GM15510 (cell line): ENCODE results near the gene CAMSAP1.

Source experiments
- POLR2A ChIP-seq: IDR thresholded peaks from 3 replicates; pipeline ENCODE4 v1.6.1; 2011; ENCODE audit warnings: borderline replicate concordance; ENCODE audit not compliant: insufficient read length; ENCODE audit errors: extremely low read depth

CAMSAP1 gene

GRCh38 chr9:135945969-135946368, 38.6 kb upstream of the CAMSAP1 start:
- no peak for TF ChIP-seq POLR2A

DNA sequence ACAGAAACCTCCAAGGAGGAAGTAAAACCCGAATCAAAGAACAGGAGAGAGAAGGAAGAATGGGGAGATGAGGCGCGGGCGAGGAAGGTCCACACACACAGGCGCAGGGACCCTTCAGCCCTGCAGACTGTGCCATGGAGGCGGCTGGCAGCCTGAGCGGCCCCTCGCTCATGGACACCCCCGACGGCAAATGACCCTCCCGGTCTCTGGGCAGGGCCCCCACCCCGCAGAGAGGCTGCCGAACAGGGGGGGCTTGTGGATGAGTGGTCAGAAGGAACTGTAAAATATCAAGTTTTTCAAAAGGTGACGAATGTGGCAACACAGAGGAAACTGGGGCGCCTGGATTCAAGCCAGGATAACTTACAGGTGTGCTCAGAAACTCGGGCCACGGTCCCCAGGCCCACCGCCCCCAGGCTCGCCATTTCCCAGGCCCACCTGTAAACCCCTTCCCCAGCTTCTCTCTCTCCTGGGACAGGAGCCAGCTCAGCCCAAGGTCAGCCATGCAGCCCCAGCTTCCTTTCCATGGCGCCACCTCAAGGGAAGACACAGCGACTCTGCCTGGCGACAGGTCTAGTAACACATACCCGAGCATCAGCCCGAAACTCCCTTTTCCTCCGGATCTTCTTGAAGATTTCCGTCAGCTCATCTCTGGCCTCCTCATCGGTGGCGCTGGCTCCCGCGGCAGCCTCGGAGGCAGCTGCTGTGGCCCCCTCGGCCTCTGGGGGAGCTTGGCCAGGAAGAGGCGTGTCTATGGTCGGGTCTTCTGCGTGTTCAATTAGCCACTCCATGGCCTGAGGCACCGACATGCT, 37.3 kb upstream of the CAMSAP1 start:
- no peak for TF ChIP-seq POLR2A

GRCh38 chr9:135941288-135941995, 34.1 kb upstream of the CAMSAP1 start:
- no peak for TF ChIP-seq POLR2A

DNA sequence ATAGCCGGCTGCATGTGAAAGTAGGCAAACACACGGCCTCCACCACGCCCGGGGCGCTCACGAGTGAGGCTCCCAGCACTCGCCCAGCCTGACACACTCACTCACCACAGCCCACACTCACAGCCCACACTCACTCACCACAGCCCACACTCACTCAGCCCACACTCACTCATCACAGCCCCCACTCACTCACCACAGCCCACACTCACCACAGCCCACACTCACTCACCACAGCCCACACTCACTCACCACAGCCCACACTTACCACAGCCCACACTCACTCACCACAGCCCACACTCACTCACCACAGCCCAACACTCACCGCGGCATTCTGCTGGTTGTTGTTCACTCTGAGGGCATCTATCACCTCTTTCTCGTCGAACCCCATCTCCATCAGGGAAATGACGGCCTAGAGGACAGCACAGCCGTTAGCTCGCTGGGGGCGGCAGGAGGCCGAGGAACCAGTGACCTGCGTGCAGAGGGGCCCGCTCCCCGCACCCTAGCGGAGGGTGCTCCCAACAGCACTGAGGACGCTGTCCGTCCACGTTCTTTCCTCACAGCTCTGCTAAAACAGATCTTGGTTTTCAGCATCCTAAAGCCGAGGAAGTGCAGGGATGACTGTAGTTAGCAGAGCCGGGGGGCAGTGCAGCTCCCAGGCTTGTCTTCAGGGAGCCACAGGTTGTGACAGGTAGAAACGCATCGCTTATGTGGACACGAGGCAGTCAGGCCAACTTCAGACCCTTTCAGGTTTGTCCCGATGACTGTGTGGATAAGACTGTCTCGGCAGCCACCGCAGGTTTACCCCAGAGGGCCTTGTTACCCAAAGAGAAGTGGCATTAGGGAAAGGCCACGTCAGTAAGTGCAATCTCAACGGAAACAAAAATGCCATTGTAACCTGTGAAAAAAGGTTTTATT, 32.3 kb upstream of the CAMSAP1 start:
- TF ChIP-seq POLR2A, result no peak

GRCh38 chr9:135937521-135938489, 30.5 kb upstream of the CAMSAP1 start:
- no peak for TF ChIP-seq POLR2A

DNA sequence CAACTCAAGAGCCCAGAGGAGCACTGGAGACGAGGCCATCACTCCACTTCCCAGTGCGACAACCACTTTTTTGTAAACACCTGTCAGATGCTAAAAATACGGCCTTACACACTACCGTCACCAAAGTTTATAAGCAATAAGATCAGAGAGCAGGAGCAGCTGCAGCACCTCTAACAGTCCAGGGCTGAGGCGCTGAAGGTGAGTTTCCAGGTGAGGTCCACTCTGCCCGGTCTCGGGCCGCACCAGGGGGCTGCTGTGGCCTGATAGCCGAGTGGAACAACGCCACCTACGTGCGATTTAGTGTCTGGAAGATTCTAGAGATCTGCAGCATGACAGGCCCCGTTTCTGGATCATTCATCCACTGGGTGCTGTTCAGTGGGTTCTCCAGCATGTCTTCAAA, 25.8 kb upstream of the CAMSAP1 start:
- no peak for TF ChIP-seq POLR2A

DNA sequence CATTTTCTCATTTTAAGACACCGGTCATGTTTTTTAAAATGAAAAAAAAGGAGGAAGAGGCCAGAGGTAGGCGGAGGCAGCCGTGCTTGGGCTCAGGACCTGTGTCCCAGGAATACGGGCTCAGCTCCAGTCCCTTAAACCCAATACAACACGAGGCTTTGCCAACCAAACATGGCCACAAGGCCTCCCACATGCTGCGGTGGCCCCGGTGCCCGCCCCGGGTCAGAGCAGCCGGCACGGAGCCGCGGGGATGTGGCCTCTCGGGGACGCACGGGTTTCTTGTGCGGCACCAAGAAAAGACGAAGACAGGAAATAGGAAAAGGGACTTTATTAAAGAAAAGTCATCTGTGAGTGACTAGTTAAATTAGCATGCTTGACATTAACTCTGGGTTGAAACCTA, 25.3 kb upstream of the CAMSAP1 start:
- no peak for TF ChIP-seq POLR2A

DNA sequence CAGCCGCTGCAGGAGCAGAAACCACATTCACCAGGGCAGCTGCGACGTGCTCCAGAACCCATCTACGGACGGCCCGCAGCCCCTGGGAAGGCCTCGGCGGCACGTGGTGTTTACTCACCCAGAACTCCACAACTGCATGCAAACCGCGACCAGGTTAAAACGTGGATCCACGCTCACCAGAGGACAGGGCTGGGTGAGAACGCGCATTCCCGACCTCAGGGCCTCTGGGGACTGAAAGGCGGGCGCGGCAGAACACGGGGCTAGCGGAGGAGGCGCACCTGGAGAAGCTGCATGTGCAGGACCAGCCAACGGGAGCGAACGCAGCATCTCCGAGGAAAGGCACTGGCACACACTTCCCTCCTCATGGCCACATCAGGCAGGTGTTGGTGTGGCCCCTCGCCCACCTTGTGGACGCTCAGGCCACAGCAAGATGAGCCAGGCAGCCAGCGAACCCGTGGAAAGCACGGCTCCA, 24.0 kb upstream of the CAMSAP1 start:
- no peak for TF ChIP-seq POLR2A

GRCh38 chr9:135930446-135931345, 23.4 kb upstream of the CAMSAP1 start:
- TF ChIP-seq POLR2A, result no peak

DNA sequence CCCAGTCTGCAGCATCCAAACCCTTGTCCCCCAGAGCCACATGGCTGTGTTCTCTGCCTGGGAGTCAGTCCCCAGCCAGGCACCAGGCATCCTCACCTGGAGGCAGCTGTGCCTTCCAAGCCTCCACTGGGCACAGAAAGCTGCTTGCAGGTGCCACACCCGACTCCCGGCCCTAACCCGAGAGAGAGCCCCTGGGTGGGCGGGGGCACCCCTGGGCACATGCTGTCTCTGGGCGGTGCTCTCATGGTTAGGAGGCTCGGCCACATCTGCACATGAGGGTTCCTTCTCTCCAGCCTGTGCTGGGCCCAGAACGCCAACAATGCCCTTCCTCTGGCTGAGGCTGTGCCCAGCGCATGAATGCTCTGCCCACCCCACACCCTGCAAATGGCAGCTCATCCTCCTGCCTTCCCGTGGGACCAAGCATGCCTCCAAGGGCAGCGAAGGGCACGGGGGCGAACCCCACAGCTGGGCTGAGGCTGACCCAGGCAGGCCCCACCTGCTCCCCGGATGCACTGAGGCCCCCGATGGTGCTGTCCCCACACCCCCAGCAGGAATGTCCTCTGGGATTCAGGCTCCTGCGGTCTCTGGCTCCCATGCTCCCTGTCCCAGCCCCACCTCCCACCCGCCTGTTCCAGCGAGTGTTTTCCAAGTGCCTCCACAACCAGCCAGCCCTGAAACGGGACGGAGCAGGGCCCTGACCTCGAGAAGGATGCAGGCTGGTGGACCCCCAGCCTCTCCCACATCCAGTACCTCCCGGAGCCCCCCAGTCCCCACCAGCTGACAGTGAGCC, 22.5 kb upstream of the CAMSAP1 start:
- TF ChIP-seq POLR2A, result no peak

DNA sequence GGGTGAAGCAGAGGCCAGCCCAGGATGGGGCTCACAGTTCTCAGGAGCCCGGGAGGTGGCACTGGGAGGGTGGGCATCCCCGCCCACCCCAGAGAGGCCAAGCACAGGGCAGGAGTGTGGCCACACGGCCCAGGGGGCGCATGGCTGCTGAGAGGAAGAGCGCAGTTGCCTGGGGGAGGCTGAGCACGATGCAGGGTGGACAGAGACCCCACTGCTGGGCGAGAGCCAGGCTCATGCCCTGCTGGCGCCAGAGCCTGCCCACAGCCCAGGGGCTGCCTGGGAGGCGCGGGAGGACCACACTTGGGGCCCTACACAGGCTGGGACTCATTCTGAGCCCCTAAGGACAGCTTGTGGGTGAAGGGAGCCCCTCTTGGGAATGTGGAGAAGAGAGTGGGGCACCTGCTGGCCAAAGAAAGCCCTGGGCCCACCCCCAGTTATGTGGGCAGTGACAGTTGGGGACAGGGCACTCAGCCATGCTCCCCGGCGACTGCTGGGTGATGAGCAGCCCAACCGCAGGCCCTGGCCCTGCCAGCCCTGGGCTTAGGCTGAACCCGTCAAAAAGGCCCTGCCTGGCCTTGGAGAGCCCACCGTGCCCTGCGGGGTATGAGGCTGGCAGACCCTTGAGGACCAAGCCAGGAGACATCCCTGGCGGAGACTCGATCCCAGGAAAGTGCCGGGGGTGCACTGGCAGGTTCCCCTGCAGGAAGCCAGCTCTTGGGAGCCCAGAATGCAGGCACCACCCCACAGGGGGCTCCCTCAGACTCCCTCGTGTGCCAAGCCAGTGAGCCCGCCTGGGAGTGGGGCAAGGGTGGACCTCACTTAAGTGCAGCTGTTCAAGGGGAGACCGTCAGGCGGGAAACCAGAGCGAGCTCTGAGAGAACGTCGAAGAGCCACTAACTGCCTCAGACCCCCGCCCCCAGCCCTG, 21.6 kb upstream of the CAMSAP1 start:
- TF ChIP-seq POLR2A, result no peak
